Neural cell (in vitro differentiated cells): ENCODE data around the gene PAX2.

ENCODE experiments used
- CTCF ChIP-seq: fragments of 450-650 bp; IDR thresholded peaks from 2 replicates; pipeline ENCODE4 v1.5.1; 2014; ENCODE audit warnings: antibody characterized with exemption, mild to moderate bottlenecking, moderate library complexity; ENCODE audit not compliant: poor library complexity, severe bottlenecking
- EP300 ChIP-seq: fragments of 450-650 bp; conservative IDR thresholded peaks from 2 replicates; pipeline ENCODE4 v1.6.1; 2014; ENCODE audit warnings: antibody characterized with exemption, mild to moderate bottlenecking, moderate library complexity; ENCODE audit not compliant: poor library complexity, severe bottlenecking
- EZH2 ChIP-seq: fragments of 200-600, 300-800 bp; shearing (Covaris generic), sonication (generic); IDR thresholded peaks from 2 replicates; pipeline ENCODE4 v1.6.1; 2014; ENCODE audit warnings: antibody characterized with exemption, low read length, borderline replicate concordance, mild to moderate bottlenecking; ENCODE audit not compliant: insufficient read depth, poor library complexity, severe bottlenecking
- POLR2AphosphoS5 ChIP-seq: IDR thresholded peaks from 2 replicates; pipeline ENCODE4 v1.6.1; 2012
- REST ChIP-seq: IDR thresholded peaks from 2 replicates; pipeline ENCODE4 v1.6.1; 2012; ENCODE audit warnings: borderline replicate concordance
- TAF1 ChIP-seq: IDR thresholded peaks from 2 replicates; pipeline ENCODE4 v1.6.1; 2012; ENCODE audit warnings: low read depth

GRCh38 chr10:100876585-100877460 is 131.4 kb downstream of the PAX2 start:
- TF ChIP-seq CTCF: no peak
- TF ChIP-seq POLR2AphosphoS5: no peak
- no peak for TF ChIP-seq EP300
- no peak for TF ChIP-seq REST
- TF ChIP-seq EZH2: no peak
- no peak for TF ChIP-seq TAF1
